ENCODE measurements around the gene DNAH1.

DNA sequence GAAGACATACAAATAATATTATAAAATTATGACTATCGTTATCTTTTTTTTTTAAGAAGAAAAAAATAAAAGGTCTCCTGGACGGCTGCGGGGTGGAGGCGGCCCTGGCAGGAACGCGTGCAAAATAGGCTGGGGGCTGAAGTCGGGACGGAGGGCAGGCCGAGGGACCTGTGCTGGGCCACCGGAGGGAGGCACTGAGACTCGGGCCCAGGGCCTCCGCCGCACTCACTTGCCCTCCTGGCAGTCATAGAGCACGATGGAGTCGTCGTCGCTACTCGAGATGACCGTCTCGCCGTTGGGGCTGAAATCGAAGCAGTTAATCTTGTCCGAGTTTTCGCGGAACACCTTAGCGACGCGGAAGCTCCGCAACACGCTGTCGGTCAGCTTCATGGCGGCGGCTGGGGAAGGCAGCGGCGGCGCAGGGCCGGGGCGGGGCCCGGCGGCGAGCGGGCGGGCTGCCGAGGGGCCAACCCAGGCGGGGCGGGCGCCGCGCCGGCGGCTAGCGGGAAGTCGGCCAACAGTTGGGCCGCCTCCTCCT lies 38.1 kb upstream of the DNAH1 start:
- TF ChIP-seq, protein P1, sequence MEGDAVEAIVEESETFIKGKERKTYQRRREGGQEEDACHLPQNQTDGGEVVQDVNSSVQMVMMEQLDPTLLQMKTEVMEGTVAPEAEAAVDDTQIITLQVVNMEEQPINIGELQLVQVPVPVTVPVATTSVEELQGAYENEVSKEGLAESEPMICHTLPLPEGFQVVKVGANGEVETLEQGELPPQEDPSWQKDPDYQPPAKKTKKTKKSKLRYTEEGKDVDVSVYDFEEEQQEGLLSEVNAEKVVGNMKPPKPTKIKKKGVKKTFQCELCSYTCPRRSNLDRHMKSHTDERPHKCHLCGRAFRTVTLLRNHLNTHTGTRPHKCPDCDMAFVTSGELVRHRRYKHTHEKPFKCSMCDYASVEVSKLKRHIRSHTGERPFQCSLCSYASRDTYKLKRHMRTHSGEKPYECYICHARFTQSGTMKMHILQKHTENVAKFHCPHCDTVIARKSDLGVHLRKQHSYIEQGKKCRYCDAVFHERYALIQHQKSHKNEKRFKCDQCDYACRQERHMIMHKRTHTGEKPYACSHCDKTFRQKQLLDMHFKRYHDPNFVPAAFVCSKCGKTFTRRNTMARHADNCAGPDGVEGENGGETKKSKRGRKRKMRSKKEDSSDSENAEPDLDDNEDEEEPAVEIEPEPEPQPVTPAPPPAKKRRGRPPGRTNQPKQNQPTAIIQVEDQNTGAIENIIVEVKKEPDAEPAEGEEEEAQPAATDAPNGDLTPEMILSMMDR (conservative IDR thresholded peaks at IDR 0.05; ENCODE audit: low read depth, low read length): peak; percentile 17; the same call in 1 of the 2 replicates
- TF ChIP-seq POLR2A (IDR thresholded peaks at IDR 0.05; ENCODE audit: low read depth, low read length) (no peak), RAD21 (IDR thresholded peaks at IDR 0.05; ENCODE audit: low read length) (no peak), NFE2L2 (IDR thresholded peaks at IDR 0.05; ENCODE audit: low read depth, low read length) (no peak), BHLHE40 (IDR thresholded peaks at IDR 0.05; ENCODE audit: low read depth, low read length) (no peak), MAFK (IDR thresholded peaks at IDR 0.05; ENCODE audit: low read depth, low read length) (no peak), MXI1 (IDR thresholded peaks at IDR 0.05; ENCODE audit: borderline replicate concordance, low read depth, low read length) (peak; percentile 7; the same call in 1 of the 2 replicates), FOS (IDR thresholded peaks at IDR 0.05; ENCODE audit: low read depth, low read length) (no peak), RFX5 (IDR thresholded peaks at IDR 0.05; ENCODE audit: low read depth, low read length) (no peak), ELK1 (IDR thresholded peaks at IDR 0.05; ENCODE audit: borderline replicate concordance, low read depth, low read length) (no peak), MAZ (IDR thresholded peaks at IDR 0.05; ENCODE audit: borderline replicate concordance, low read depth, low read length) (no peak), SMC3 (IDR thresholded peaks at IDR 0.05; ENCODE audit: low read depth, low read length) (no peak)
